Central memory CD8-positive, alpha-beta T cell (primary cell): ENCODE data around the gene RTCA.
"Not testable (repeated sequence)": the region's sequence is repeated elsewhere in the genome, so short reads cannot be mapped to it uniquely, and the experiment has no call there.

Experiments used
- ATAC-seq: fragments of 150-1000 bp; cut with Tn5 transposase; replicated peaks from 2 replicates; pipeline ENCODE4 v1.10.0; 2022; ENCODE audit warnings: mild to moderate bottlenecking, moderate FRiP score, moderate number of reproducible peaks; ENCODE audit not compliant: poor library complexity, severe bottlenecking; ENCODE audit errors: extremely low read depth
- DNase-seq, 2 donors: peaks; one replicate each; pipeline ENCODE4 v3.0.0; 2021; ENCODE audit warnings: low spot score in 2 of 2
- H3K27ac Mint-ChIP-seq: one replicate; pipeline ENCODE4 v1.8.0; 2022; ENCODE audit warnings: low read depth, mild to moderate bottlenecking, moderate library complexity, mixed read lengths
- H3K27me3 Mint-ChIP-seq: one replicate; pipeline ENCODE4 v1.8.0; 2022; ENCODE audit warnings: mixed read lengths
- H3K36me3 Mint-ChIP-seq: one replicate; pipeline ENCODE4 v1.8.0; 2022; ENCODE audit warnings: mild to moderate bottlenecking, moderate library complexity, mixed read lengths; ENCODE audit not compliant: insufficient read depth
- H3K4me1 Mint-ChIP-seq: one replicate; pipeline ENCODE4 v1.8.0; 2022; ENCODE audit warnings: mixed read lengths
- H3K4me3 Mint-ChIP-seq: one replicate; pipeline ENCODE4 v1.8.0; 2022; ENCODE audit warnings: mild to moderate bottlenecking, moderate library complexity, mixed read lengths
- H3K9me3 Mint-ChIP-seq: one replicate; pipeline ENCODE4 v1.8.0; 2022; ENCODE audit warnings: mixed read lengths

The RTCA gene

DNA sequence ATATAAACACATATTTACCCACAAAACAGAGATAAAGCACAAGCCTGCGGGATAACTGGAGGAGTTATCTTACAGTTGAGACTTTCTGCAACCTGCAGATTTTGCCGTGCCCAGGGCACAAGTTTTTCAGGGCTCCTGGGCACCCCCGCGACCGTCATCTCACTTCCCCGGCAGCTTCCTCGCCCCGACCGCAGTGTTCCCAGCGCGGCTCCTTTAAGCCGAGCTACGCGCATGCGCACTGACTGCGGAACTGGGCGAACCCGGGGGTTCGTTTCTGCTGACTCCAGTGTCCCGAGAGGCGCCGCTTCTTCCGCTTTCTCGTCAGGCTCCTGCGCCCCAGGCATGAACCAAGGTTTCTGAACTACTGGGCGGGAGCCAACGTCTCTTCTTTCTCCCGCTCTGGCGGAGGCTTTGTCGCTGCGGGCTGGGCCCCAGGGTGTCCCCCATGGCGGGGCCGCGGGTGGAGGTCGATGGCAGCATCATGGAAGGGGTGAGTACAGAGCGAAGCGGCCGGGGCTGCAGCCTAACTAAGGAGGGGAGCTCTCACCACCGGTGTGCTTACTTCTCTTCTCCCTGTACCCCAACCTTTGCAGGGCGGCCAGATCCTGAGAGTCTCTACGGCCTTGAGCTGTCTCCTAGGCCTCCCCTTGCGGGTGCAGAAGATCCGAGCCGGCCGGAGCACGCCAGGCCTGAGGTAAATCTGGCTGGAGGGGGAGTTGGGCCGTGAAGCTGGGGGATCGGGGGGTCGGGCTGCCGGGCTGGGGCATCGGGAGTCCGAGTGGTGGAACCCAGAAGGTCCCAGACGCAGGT, at the start of gene RTCA:
Gene RTCA, plus strand, starts transcription at position 286 of the 810 bp plus-strand sequence. Its CDS starts 160 bp downstream, at position 446.
- ATAC-seq = peak; percentile 95
- DNase-seq = peak; percentile 88 to 91
- Mint-ChIP-seq H3K9me3 (no peaks in the 10 kb centered on the region), H3K36me3 (peaks cover 42% of the 10 kb centered on the region), H3K4me1 (peaks cover 50% of the 10 kb centered on the region), H3K4me3 (peak within 1 kb of the TSS; percentile 100), H3K27ac (peak within 1 kb of the TSS; percentile 99), H3K27me3 (no peaks in the 10 kb centered on the region)

DNA sequence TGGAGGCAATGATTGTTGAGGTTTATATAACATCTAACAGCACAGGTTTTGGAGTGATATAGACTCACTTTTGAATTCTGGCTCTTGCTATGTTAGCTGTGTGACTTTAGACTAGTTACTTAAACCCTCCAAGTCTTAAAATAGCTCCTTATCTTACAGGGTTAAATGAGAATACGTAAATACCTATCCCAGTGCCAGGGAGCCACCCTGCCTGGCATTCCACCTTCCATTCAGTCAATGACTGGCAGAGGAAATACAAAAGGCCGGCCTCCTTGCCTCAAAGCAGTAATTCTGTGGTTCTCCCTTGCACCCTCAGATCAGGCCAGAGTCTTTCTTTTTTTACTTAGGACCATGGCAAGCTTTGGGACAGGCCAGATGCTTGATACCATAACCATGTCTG, 48.2 kb upstream of the RTCA start:
- H3K4me3 Mint-ChIP-seq = no peak overlapping the region
- H3K36me3 Mint-ChIP-seq = peaks cover 18% of the 10 kb centered on the region
- no peaks in the 10 kb centered on the region for H3K4me1 Mint-ChIP-seq
- H3K27ac Mint-ChIP-seq = no peak overlapping the region
- H3K9me3 Mint-ChIP-seq = no peaks in the 10 kb centered on the region
- no peaks in the 10 kb centered on the region for H3K27me3 Mint-ChIP-seq
- DNase-seq (no peak), ATAC-seq (no peak)

DNA sequence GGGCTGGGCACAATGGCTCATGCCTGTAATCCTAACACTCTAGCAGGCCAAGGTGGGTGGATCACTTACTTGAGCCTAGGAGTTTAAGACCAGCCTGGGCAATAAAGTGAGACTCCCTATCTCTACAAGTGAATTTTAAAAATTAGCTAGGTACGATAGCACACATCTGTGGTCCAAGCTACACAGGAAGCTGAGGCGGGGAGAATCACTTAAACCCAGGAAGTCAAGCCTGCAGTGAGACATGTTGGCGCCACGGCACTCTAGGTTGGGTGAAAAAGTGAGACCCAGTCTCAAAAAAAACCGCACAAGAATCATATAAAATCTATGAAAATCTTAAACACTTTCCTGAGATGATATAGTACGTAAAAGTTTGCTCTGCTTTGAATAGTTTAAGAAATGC, 46.6 kb upstream of the RTCA start:
- ATAC-seq = no peak
- no peaks in the 10 kb centered on the region for H3K9me3 Mint-ChIP-seq
- no peak overlapping the region for H3K27ac Mint-ChIP-seq
- DNase-seq = no peak
- no peaks in the 10 kb centered on the region for H3K27me3 Mint-ChIP-seq
- H3K4me1 Mint-ChIP-seq = no peaks in the 10 kb centered on the region
- H3K4me3 Mint-ChIP-seq = no peak overlapping the region
- H3K36me3 Mint-ChIP-seq = peaks cover 12% of the 10 kb centered on the region

DNA sequence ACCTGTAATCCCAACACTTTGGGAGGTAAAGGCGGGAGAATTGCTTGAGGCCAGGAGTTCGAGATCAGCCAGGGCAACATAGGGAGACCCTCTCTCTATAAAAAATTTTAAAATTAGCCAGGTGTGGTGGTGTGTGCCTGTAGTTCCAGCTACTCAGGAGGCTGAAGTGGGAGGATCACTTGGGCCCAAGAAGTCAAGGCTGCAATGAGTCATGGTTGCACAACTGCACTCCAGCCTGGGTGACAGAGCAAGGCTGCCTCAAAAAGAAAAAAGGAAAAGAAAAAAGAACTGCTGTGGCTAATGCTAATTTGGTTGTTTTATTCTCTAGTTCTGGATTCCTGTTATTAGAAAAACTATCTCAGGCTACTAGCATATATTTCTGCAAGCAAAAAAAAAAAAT, 46.1 kb upstream of the RTCA start:
- H3K27me3 Mint-ChIP-seq = no peaks in the 10 kb centered on the region
- peaks cover 9% of the 10 kb centered on the region for H3K36me3 Mint-ChIP-seq
- H3K27ac Mint-ChIP-seq = no peak overlapping the region
- no peak overlapping the region for H3K4me3 Mint-ChIP-seq
- DNase-seq = no peak
- no peak for ATAC-seq
- H3K4me1 Mint-ChIP-seq = no peaks in the 10 kb centered on the region
- H3K9me3 Mint-ChIP-seq = no peaks in the 10 kb centered on the region

DNA sequence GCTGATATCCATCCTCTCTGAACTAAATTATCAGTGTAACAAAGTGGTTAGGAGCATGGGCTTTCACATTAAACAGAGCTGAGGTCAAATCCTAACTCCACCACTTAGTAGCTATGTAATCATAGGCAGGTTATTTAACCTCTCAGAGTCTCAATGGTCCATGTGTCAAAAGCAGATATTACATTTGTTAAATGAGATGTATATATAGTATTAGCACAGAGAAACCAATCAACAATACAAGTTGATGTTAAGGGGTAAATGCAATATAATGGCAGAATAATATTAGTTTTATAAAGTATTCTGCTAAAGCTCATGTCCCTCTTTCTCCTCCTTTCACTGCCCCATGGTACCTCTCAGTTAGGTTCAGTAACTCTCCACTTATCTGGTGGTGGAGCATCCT, 43.6 kb upstream of the RTCA start:
- Mint-ChIP-seq H3K4me1 (no peaks in the 10 kb centered on the region), H3K27ac (no peak overlapping the region), H3K9me3 (no peaks in the 10 kb centered on the region), H3K27me3 (no peaks in the 10 kb centered on the region), H3K4me3 (no peak overlapping the region), H3K36me3 (peaks cover 6% of the 10 kb centered on the region)
- DNase-seq (no peak), ATAC-seq (no peak)

DNA sequence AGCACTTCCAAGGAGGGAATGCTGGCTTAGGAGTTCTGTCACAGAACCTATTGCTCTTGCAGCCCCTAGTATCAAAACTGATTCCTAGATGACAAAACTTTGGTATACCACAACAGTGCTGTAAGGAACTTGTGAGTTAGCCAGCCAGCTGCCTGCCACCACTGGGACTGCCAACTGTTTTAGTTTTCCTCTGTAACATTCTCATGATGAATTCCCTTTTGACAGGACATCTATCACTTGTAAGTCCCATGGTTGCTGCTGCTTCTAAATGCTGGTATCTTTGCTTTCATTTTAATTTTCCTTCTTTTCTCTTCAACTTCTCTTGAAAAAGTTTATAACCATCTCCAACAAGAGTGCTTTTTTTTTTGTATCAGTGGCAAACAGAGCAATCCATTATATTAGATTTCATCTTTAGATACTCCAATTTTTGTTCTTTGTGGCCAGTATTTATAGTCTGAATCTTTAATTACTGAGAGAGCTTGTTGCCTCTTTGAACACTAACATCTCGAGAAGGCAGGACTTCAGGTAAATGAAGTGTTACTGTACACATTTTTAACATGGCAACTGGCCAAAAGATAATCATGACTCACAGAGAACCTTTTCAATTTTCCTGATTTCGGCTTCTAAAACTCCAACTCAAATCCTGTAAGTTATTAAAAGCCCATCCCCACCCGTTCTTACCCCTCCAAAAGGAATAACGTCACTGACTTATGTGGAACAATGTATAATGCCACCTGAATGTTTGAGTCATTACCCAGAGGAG, 36.2 kb upstream of the RTCA start:
- Mint-ChIP-seq H3K4me3 (no peak overlapping the region), H3K4me1 (no peaks in the 10 kb centered on the region), H3K27ac (no peak overlapping the region), H3K36me3 (peaks cover 26% of the 10 kb centered on the region), H3K9me3 (no peaks in the 10 kb centered on the region), H3K27me3 (no peaks in the 10 kb centered on the region)
- ATAC-seq (no peak), DNase-seq (no peak)

DNA sequence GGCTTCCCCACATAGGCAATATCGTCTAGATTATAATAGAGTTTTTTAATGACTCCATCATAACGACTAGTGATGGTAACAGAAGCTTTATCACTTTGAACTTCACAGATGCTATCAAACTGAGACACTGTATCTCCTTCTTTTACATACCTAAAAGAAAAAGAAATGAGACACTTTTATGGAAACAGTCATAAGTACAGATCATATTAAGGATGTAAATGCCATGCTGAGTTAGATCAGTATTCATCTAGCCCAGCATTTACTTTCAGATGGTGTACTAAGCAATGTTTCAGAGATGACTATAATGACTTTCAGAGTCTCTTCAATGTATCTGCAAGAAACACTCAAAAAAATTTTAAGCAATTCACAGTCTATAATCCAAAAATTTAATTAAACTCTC, 35.3 kb upstream of the RTCA start:
- H3K36me3 Mint-ChIP-seq = peaks cover 27% of the 10 kb centered on the region
- H3K4me3 Mint-ChIP-seq = no peak overlapping the region
- H3K4me1 Mint-ChIP-seq = no peaks in the 10 kb centered on the region
- H3K27ac Mint-ChIP-seq = no peak overlapping the region
- ATAC-seq (no peak), DNase-seq (no peak)
- H3K27me3 Mint-ChIP-seq = no peaks in the 10 kb centered on the region
- no peaks in the 10 kb centered on the region for H3K9me3 Mint-ChIP-seq

DNA sequence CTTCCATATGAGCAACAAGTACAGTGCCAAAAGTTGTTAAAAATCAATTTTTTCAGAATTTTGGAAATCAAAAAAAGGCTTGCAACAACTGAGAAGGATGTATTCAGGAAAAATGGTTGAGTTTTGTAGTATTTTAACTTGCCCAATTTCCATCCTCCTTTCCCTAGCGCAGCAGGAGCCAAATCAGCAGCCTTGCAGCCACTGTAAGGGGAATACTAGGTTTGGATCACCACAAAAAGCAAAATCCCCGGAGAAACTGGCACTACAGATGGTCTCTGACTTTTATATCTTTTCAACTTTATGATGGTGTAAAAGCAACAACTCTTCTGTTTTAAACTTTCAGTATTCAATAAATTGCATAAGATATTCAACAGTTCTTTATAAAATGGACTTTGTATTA, 34.3 kb upstream of the RTCA start:
- Mint-ChIP-seq H3K4me1 (no peaks in the 10 kb centered on the region), H3K27me3 (no peaks in the 10 kb centered on the region), H3K27ac (no peak overlapping the region), H3K9me3 (no peaks in the 10 kb centered on the region), H3K4me3 (no peak overlapping the region), H3K36me3 (peaks cover 27% of the 10 kb centered on the region)
- no peak for DNase-seq
- ATAC-seq = no peak

DNA sequence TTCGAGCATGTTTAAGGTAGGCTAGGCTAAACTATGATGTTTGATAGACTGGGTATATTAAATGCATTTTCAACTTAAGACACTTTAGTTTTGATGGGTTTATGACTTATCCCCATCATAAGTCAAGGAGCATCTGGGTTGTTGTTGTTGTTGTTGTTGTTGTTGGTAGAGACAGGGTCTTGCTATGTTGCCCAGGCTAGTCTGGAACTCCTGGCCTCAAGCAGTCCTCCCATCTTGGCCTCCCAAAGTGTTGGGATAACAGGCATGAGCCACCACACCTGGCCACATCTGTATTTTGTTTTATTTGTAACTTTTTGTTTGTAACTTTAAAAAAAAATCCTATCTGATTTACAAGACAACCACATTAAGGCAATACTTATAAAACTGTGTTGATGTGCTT, 33.9 kb upstream of the RTCA start:
- Mint-ChIP-seq H3K4me1 (no peaks in the 10 kb centered on the region), H3K9me3 (no peaks in the 10 kb centered on the region), H3K27ac (no peak overlapping the region), H3K36me3 (peaks cover 27% of the 10 kb centered on the region), H3K27me3 (no peaks in the 10 kb centered on the region), H3K4me3 (no peak overlapping the region)
- no peak for ATAC-seq
- DNase-seq = no peak

DNA sequence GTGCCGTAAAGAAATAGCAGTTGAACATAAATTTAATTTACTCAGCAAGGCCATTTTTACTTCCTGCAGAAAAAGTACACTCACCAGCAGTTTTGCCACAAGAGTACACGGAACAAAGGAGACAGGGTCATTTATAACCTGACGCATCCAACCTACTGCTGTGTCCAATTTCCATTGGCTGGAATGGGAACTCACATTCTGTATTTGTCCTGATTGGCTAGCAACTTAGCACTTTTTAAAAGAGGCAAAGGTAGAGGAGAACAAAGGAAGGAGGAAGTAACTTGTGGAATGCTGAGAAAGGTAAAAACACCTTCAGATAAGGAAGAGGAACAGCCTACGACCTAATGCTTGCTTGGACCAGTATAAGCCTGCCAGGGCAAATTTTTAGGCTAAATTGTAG, 32.5 kb upstream of the RTCA start:
- H3K4me1 Mint-ChIP-seq, H3K4me3 Mint-ChIP-seq, H3K9me3 Mint-ChIP-seq, H3K27me3 Mint-ChIP-seq, DNase-seq, ATAC-seq, H3K27ac Mint-ChIP-seq: not testable (repeated sequence)
- H3K36me3 Mint-ChIP-seq = peaks cover 27% of the 10 kb centered on the region

GRCh38 chr1:100234432-100234831, 31.6 kb upstream of the RTCA start:
- no peak overlapping the region for H3K4me3 Mint-ChIP-seq
- peaks cover 32% of the 10 kb centered on the region for H3K36me3 Mint-ChIP-seq
- DNase-seq (no peak), ATAC-seq (no peak)
- H3K27me3 Mint-ChIP-seq = no peaks in the 10 kb centered on the region
- H3K4me1 Mint-ChIP-seq = peaks cover 6% of the 10 kb centered on the region
- no peak overlapping the region for H3K27ac Mint-ChIP-seq
- no peaks in the 10 kb centered on the region for H3K9me3 Mint-ChIP-seq

GRCh38 chr1:100237091-100237490, 28.9 kb upstream of the RTCA start:
- Mint-ChIP-seq H3K4me3 (no peak overlapping the region), H3K4me1 (peaks cover 6% of the 10 kb centered on the region), H3K9me3 (no peaks in the 10 kb centered on the region), H3K36me3 (peaks cover 32% of the 10 kb centered on the region), H3K27me3 (no peaks in the 10 kb centered on the region), H3K27ac (no peak overlapping the region)
- no peak for DNase-seq
- ATAC-seq = no peak

GRCh38 chr1:100239961-100240360, 26.1 kb upstream of the RTCA start:
- H3K9me3 Mint-ChIP-seq = no peaks in the 10 kb centered on the region
- peaks cover 22% of the 10 kb centered on the region for H3K4me1 Mint-ChIP-seq
- ATAC-seq = no peak
- no peak overlapping the region for H3K4me3 Mint-ChIP-seq
- peaks cover 22% of the 10 kb centered on the region for H3K36me3 Mint-ChIP-seq
- no peak overlapping the region for H3K27ac Mint-ChIP-seq
- DNase-seq = no peak
- no peaks in the 10 kb centered on the region for H3K27me3 Mint-ChIP-seq
